ENCODE results near the gene ZNF750.

- no peak for TF ChIP-seq CTCF (IDR thresholded peaks at IDR 0.05)
- no peak for TF ChIP-seq POLR2AphosphoS5 (IDR thresholded peaks at IDR 0.05)
Observed at GRCh38 chr17:82832411-82832810, 7.4 kb downstream of the ZNF750 start.

Data from suprapubic skin (tissue), 3 donors.